ENCODE measurements around the gene GOLPH3. TPM values are rescaled to one million over a fixed set of nuclear protein-coding genes. Genes with fewer than 3 reads are reported as not detected.

Gene GOLPH3
- total RNA-seq, 2 donors from 2014 or later = 128 to 130 TPM

DNA sequence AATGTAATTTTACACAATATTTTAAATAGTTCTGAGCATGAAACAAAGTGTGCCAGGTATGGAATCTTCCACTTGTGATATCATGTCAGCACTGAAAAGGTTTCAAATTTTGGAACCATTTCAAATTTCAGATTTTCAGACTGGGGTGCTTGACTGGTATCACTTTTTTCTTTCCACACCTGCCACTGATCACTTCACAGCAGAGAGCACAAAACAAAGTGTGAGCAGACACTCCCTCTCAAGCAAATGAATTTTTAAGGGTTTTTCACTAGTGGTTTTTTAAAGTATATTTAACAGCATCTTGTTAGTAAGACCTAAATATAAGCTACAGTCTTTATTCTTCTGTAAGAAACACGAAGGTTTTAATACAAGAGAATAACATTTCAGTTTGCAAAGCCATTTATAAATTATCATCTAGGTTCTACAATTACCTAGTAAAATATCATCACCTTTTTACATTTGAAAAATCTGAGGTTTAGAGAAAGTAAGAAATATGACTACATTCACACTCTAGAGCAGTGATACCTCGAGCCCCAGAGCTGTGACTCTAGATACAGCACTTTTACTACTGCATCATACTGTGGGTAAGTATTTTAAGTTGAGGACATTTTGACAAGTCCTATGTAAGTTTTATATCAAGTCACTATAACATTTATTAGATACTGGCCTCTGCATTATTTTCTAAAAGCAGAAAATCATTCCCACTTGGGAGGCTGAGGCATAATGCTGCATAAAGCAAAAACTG lies 14.6 kb downstream of the GOLPH3 start:
- no peak for TF ChIP-seq CTCF (IDR thresholded peaks at IDR 0.05)
- H3K36me3 ChIP-seq = no peaks in the 10 kb centered on the region
- no peak overlapping the region for H3K27ac ChIP-seq
- H3K4me3 ChIP-seq = no peak overlapping the region
- no peak for DNase-seq
- H3K4me1 ChIP-seq = no peaks in the 10 kb centered on the region
- no peaks in the 10 kb centered on the region for H3K27me3 ChIP-seq
- no peak overlapping the region for H3K9ac ChIP-seq (ENCODE audit: low read depth in 2 of 2, low read length in 2 of 2)
- H3K9me3 ChIP-seq = no peaks in the 10 kb centered on the region
- intact Hi-C loops (cut with DNase I) = no loop called here

- H3K27ac ChIP-seq = no peak overlapping the region
- TF ChIP-seq CTCF (IDR thresholded peaks at IDR 0.05) = no peak
- intact Hi-C loops (cut with DNase I) = no loop called here
Observed at GRCh38 chr5:32158679-32158975, 15.5 kb downstream of the GOLPH3 start.

DNA sequence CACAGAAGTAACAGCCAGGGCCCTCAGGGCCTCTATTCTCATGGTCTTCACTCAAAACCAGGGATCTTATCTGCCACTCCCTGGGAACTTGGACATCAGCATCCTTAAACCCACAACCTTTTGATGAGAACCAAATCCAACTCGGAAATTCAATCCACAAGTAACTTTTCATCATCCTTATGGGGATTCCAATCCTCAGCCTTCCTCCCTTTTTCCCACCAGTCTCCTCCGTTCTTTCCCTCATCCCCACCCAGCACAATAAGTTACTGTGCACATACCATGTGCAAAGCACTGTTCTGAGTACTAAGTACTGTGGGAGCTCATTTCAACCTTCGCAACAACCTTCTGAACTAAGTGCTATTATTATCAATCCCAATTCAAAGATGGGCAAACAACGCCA lies 17.0 kb downstream of the GOLPH3 start:
- intact Hi-C loops (cut with DNase I) = no loop called here
- H3K4me1 ChIP-seq = peaks cover 4% of the 10 kb centered on the region
- H3K27ac ChIP-seq = no peak overlapping the region

More at GRCh38 chr5:32158679-32158975, 15.5 kb downstream of the GOLPH3 start:
- DNase-seq = no peak
- Histone ChIP-seq H3K4me1 (peaks cover 3% of the 10 kb centered on the region), H3K9me3 (no peaks in the 10 kb centered on the region), H3K27me3 (no peaks in the 10 kb centered on the region), H3K4me3 (no peak overlapping the region), H3K9ac (ENCODE audit: low read depth in 2 of 2, low read length in 2 of 2) (no peak overlapping the region), H3K36me3 (no peaks in the 10 kb centered on the region)

DNA sequence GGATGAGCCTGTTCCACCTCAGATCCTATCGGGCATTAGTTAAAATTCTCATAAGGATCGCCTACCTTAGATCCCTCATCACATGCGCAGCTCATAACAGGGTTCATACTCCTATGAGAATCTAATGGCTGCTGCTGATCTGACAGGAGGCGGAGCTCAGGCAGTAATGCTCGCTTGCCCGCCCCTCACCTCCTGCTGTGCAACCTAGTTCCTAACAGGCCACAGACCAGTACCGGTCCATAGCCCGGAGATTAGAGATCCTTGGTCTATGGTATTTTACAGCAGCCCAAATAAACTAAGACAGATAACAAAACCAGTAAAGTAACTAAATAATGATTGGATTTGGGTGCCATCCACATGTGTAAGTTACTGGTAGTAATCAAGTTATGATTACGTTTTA lies 17.5 kb downstream of the GOLPH3 start:
- H3K4me3 ChIP-seq = no peak overlapping the region
- H3K27me3 ChIP-seq = no peaks in the 10 kb centered on the region
- intact Hi-C loops (cut with DNase I) = no loop called here
- DNase-seq = no peak
- no peak overlapping the region for H3K9ac ChIP-seq (ENCODE audit: low read depth in 2 of 2, low read length in 2 of 2)
- H3K9me3 ChIP-seq = no peaks in the 10 kb centered on the region
- peaks cover 4% of the 10 kb centered on the region for H3K4me1 ChIP-seq
- no peaks in the 10 kb centered on the region for H3K36me3 ChIP-seq
- no peak overlapping the region for H3K27ac ChIP-seq
- TF ChIP-seq CTCF (IDR thresholded peaks at IDR 0.05) = no peak

More for the DNA sequence above, 17.0 kb downstream of the GOLPH3 start:
- Histone ChIP-seq H3K9ac (ENCODE audit: low read depth in 2 of 2, low read length in 2 of 2) (no peak overlapping the region), H3K9me3 (no peaks in the 10 kb centered on the region), H3K4me3 (no peak overlapping the region), H3K36me3 (no peaks in the 10 kb centered on the region), H3K27me3 (no peaks in the 10 kb centered on the region)
- DNase-seq = no peak
- TF ChIP-seq CTCF (IDR thresholded peaks at IDR 0.05) = no peak

DNA sequence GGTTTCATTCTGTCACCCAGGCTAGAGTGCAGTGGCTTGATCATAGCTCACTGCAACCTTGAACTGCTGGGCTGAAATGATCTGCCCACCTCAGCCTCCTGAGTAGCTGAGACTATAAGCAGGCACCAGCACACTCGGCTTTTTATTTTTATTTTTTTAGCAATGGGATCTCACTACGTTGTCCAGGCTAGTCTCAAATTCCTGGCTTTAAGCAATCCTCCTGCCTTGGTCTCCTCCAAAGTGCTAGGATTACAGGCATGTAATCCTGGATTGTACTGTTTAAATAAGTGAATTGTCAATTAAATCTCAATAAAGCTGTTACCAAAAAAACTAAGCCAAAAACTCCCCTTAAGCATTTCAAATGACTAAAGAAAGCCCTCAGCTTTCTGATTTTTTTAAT lies 18.9 kb downstream of the GOLPH3 start:
- H3K36me3 ChIP-seq = no peaks in the 10 kb centered on the region

More for the DNA sequence above, 18.9 kb downstream of the GOLPH3 start:
- no peak for DNase-seq
- intact Hi-C loops (cut with DNase I) = no loop called here
- Histone ChIP-seq H3K4me3 (no peak overlapping the region), H3K9ac (ENCODE audit: low read depth in 2 of 2, low read length in 2 of 2) (no peak overlapping the region), H3K27me3 (no peaks in the 10 kb centered on the region), H3K27ac (no peak overlapping the region), H3K9me3 (no peaks in the 10 kb centered on the region), H3K4me1 (peaks cover 4% of the 10 kb centered on the region)
- no peak for TF ChIP-seq CTCF (IDR thresholded peaks at IDR 0.05)
